K562 (cell line): ENCODE data around the gene GPR26. TPM values are rescaled to one million over a fixed set of nuclear protein-coding genes. Genes with fewer than 3 reads are reported as not detected.

Experiments used
- ATAC-seq: fragments of 200-7000 bp; cut with Tn5 transposase; 3 replicates; pipeline ENCODE4 v1.9.1; 2020; ENCODE audit warnings: moderate library complexity
- BruUV-seq: library from RNA; stranded (reverse); fragments of 400-500 nt; replicated peaks from 2 replicates; lab custom pipeline; 2021; lab: Mats Ljungman, UMichigan
- CTCF ChIA-PET: fragments of 300-600 bp; formaldehyde crosslinking; extraction: SDS; loops from one replicate; lab custom pipeline; 2021; ENCODE audit warnings: low intra/inter-chr PET ratio; lab: Yijun Ruan, JAX
- POLR2A ChIA-PET: fragments of 300-600, 350-650 bp; sonication (Branson Sonifier 250); formaldehyde crosslinking; extraction: SDS; loops from one replicate; lab custom pipeline; 2021; ENCODE audit warnings: antibody characterized with exemption, inconsistent platforms; lab: Yijun Ruan, JAX
- DNase-seq, 4 experiments: peaks; one replicate each; pipeline versions ENCODE4 v3.0.0 to v3.0.0-alpha.2; 2011 to 2018; ENCODE audit warnings: low spot score in 3 of 4, mixed read lengths in 3 of 4; ENCODE audit errors: extremely low read depth in 1 of 4
- FAIRE-seq: peaks from 2 replicates; lab custom pipeline; 2011; peaks lifted over from hg19 to GRCh38; lab: Jason Lieb, UNC
- H2AFZ ChIP-seq: 2 replicates; pipeline ENCODE4 v1.6.0; 2011; ENCODE audit warnings: low read depth, low read length, control low read depth, inconsistent platforms
- H3K27ac ChIP-seq: fragments of 200-600 bp; 3 replicates; pipeline ENCODE4 v1.8.0; 2011; ENCODE audit warnings: low read depth, mild to moderate bottlenecking, control low read depth, inconsistent platforms, low read length, moderate library complexity, mixed read lengths; ENCODE audit errors: extremely low read depth
- H3K27me3 ChIP-seq, 2 experiments: fragments of 300-600 bp in 1 of 2; 2 replicates in 1 of 2; 3 replicates in 1 of 2; pipeline versions ENCODE4 v1.6.0 to v1.8.0; 2011; ENCODE audit warnings: inconsistent platforms in 2 of 2, low read length in 2 of 2, mild to moderate bottlenecking in 1 of 2, mixed read lengths in 1 of 2, moderate library complexity in 1 of 2; ENCODE audit not compliant: control insufficient read depth in 2 of 2, insufficient read depth in 2 of 2
- H3K36me3 ChIP-seq: fragments of 300-600 bp; 3 replicates; pipeline ENCODE4 v1.8.0; 2011; ENCODE audit warnings: mild to moderate bottlenecking, low read length, inconsistent platforms; ENCODE audit not compliant: control insufficient read depth, insufficient read depth
- H3K4me1 ChIP-seq, 2 experiments: fragments of 200-600 bp in 1 of 2; replicated peaks in 1 of 2; 2 replicates in 1 of 2; 3 replicates in 1 of 2; pipeline versions ENCODE4 v1.5.1 to v1.8.0; 2011; ENCODE audit warnings: inconsistent platforms in 2 of 2, low read length in 2 of 2, mild to moderate bottlenecking in 1 of 2, mixed read lengths in 1 of 2, moderate library complexity in 1 of 2; ENCODE audit not compliant: control insufficient read depth in 2 of 2, insufficient read depth in 2 of 2
- H3K4me2 ChIP-seq: 2 replicates; pipeline ENCODE4 v1.6.1; 2011; ENCODE audit warnings: low read length, control low read depth, inconsistent platforms, mixed read lengths; ENCODE audit not compliant: insufficient read depth
- H3K4me3 ChIP-seq: fragments of 200-600 bp; sonication (generic), shearing (Covaris generic); 2 replicates; pipeline ENCODE4 v1.5.1; 2016; ENCODE audit warnings: control low read depth, inconsistent platforms
- H3K79me2 ChIP-seq: fragments of 200-600 bp; 3 replicates; pipeline ENCODE4 v1.8.0; 2011; ENCODE audit warnings: low read length, inconsistent platforms; ENCODE audit not compliant: control insufficient read depth, insufficient read depth
- H3K9ac ChIP-seq, 2 experiments: 2 replicates each; pipeline versions ENCODE4 v1.6.0 to v1.6.1; 2011; ENCODE audit warnings: low read depth in 2 of 2, low read length in 2 of 2, control low read depth in 1 of 2, inconsistent platforms in 1 of 2, mild to moderate bottlenecking in 1 of 2, mixed read lengths in 1 of 2; ENCODE audit not compliant: insufficient read depth in 1 of 2
- H3K9me1 ChIP-seq: one replicate; pipeline ENCODE4 v1.6.0; 2011; ENCODE audit warnings: inconsistent platforms, mild to moderate bottlenecking, low read length, moderate library complexity; ENCODE audit not compliant: control insufficient read depth, insufficient read depth
- H3K9me3 ChIP-seq: replicated peaks from 2 replicates; pipeline ENCODE4 v1.5.1; 2011; ENCODE audit warnings: low read depth, low read length, inconsistent platforms; ENCODE audit not compliant: control insufficient read depth, insufficient read depth
- H4K20me1 ChIP-seq: replicated peaks from 2 replicates; pipeline ENCODE4 v1.6.1; 2011; ENCODE audit warnings: low read length, inconsistent platforms, mixed read lengths; ENCODE audit not compliant: control insufficient read depth, insufficient read depth
- CCAR2 ChIP-seq: fragments of 200-400 bp; formaldehyde crosslinking; IDR thresholded peaks from 2 replicates; pipeline ENCODE4 v1.6.1; 2017; ENCODE audit warnings: mild to moderate bottlenecking, low read depth, low read length
- CSDE1 ChIP-seq, 2 experiments: fragments of 450-650 bp; IDR thresholded peaks; 2 replicates each; pipeline ENCODE4 v1.6.1; 2016; ENCODE audit warnings: mild to moderate bottlenecking in 1 of 2
- ERF ChIP-seq: fragments of 450-650 bp; formaldehyde crosslinking; IDR thresholded peaks from 2 replicates; pipeline ENCODE4 v1.4.0; 2020; ENCODE audit warnings: mild to moderate bottlenecking, mixed read lengths
- FIP1L1 ChIP-seq: fragments of 200-400 bp; formaldehyde crosslinking; IDR thresholded peaks from 2 replicates; pipeline ENCODE4 v1.6.1; 2018; ENCODE audit warnings: mild to moderate bottlenecking, low read depth, low read length; ENCODE audit not compliant: poor library complexity, severe bottlenecking
- JUN ChIP-seq, 2 experiments: sonication (generic) in 1 of 2; formaldehyde crosslinking in 1 of 2; IDR thresholded peaks; 2 replicates each; pipeline versions ENCODE4 v1.6.1 to v1.8.0; 2012 to 2022; ENCODE audit warnings: borderline replicate concordance in 2 of 2, mild to moderate bottlenecking in 2 of 2, improper control_type of control experiment in 1 of 2, low read depth in 1 of 2, low read length in 1 of 2, missing genetic modification reagents in 1 of 2
- MAFG ChIP-seq: fragments of 450-650 bp; conservative IDR thresholded peaks from 2 replicates; pipeline ENCODE4 v1.6.1; 2016; ENCODE audit warnings: missing genetic modification characterization, missing compliant biosample characterization
- MEIS2 ChIP-seq: fragments of 450-650 bp; IDR thresholded peaks from 2 replicates; pipeline ENCODE4 v1.6.1; 2014; ENCODE audit warnings: mild to moderate bottlenecking; ENCODE audit not compliant: partially characterized antibody
- MTA1 ChIP-seq: fragments of 450-650 bp; IDR thresholded peaks from 2 replicates; pipeline ENCODE4 v1.6.1; 2017; ENCODE audit warnings: borderline replicate concordance
- NCOA6 ChIP-seq: fragments of 450-650 bp; IDR thresholded peaks from 2 replicates; pipeline ENCODE4 v1.6.1; 2017; ENCODE audit warnings: mild to moderate bottlenecking
- NFYB ChIP-seq: IDR thresholded peaks from 2 replicates; pipeline ENCODE4 v1.6.1; 2011; ENCODE audit warnings: mild to moderate bottlenecking, moderate library complexity; ENCODE audit not compliant: insufficient read length; ENCODE audit errors: extremely low read depth
- SMAD3 ChIP-seq: fragments of 450-650 bp; formaldehyde crosslinking; conservative IDR thresholded peaks from 2 replicates; pipeline ENCODE4 v1.4.0; 2020; ENCODE audit warnings: mild to moderate bottlenecking
- SRSF7 ChIP-seq: fragments of 200-400 bp; formaldehyde crosslinking; optimal IDR thresholded peaks from 2 replicates; pipeline ENCODE3; 2017; ENCODE audit warnings: mild to moderate bottlenecking, low read depth, low read length
- STAG1 ChIP-seq: sonication (generic); formaldehyde crosslinking; IDR thresholded peaks from 2 replicates; pipeline ENCODE4 v1.5.0; 2020; ENCODE audit warnings: missing genetic modification reagents, borderline replicate concordance
- ZNF24 ChIP-seq: fragments of 450-650 bp; IDR thresholded peaks from 2 replicates; pipeline ENCODE4 v1.6.1; 2016
- ZNF668 ChIP-seq: fragments of 250-450 bp; sonication (Bioruptor Pico); IDR thresholded peaks from 2 replicates; pipeline ENCODE4 v1.8.0; 2022; ENCODE audit warnings: mild to moderate bottlenecking, inconsistent platforms
- ZNF79 ChIP-seq: fragments of 250-450 bp; sonication (Bioruptor Pico); IDR thresholded peaks from 2 replicates; pipeline ENCODE4 v1.4.0; 2020; ENCODE audit warnings: low read depth, mild to moderate bottlenecking, moderate library complexity
- WGBS: fragments of 100-300 bp; shearing (Covaris generic); methylation state at CpG from one replicate; pipeline ENCODE4 v1.1.6; 2016; ENCODE audit warnings: low coverage, mixed read lengths; ENCODE audit not compliant: insufficient coverage; ENCODE audit errors: missing lambda C conversion rate; 5-methylcytosine and 5-hydroxymethylcytosine counted together
- in situ Hi-C: fragments of 300-500 bp; cut with MboI; formaldehyde crosslinking; loops from 4 replicates; pipeline ENCODE4 v1.15.0; 2018; ENCODE audit warnings: inconsistent platforms, mixed read lengths
- intact Hi-C: fragments of 100-400 bp; cut with micrococcal nuclease; formaldehyde crosslinking; loops from 2 replicates; pipeline ENCODE4 v1.14.2; 2022
- polyA plus RNA-seq, 8 experiments: library from polyadenylated mRNA; depleted of rRNA in 4 of 8; stranded (reverse) in 5 of 8; unstranded in 3 of 8; fragments of >200 nt; fragmentation: Nextera tagmentation in 2 of 8; fragmentation: Illumina TruSeq in 1 of 8; extraction: Ambion mirVana in 2 of 8; extraction: Trizol in 1 of 8; gene quantifications; 2 replicates each; pipeline versions ENCODE4 v1.2.1 to v1.2.3, GENCODE V29; 2011 to 2014; ENCODE audit warnings: inconsistent platforms in 1 of 8, missing spikeins in 1 of 8
- total RNA-seq, 7 experiments: library from RNA; depleted of rRNA in 6 of 7; stranded (reverse); fragments of >200 nt in 6 of 7; fragmentation: Illumina TruSeq in 2 of 7; extraction: Trizol in 2 of 7; gene quantifications; 2 replicates each; pipeline versions ENCODE4 v1.2.1 to v1.2.3, GENCODE V29; 2011 to 2021; ENCODE audit warnings: low replicate concordance in 1 of 7

The GPR26 gene
- total and polyA plus RNA-seq, 9 of the 15 experiments (the other 6 are each of a cell fraction or from before 2014, with no cell fraction given), result not detected

GRCh38 chr10:123635745-123636144, 30.4 kb upstream of the GPR26 start:
- FAIRE-seq (no peak), ATAC-seq (no peak), DNase-seq (no peak)
- Histone ChIP-seq H3K9ac (no peak overlapping the region), H3K27me3 (no peaks in the 10 kb centered on the region), H3K36me3 (no peaks in the 10 kb centered on the region), H3K4me3 (no peak overlapping the region), H3K9me3 (no peaks in the 10 kb centered on the region), H3K79me2 (no peaks in the 10 kb centered on the region), H2AFZ (no peak overlapping the region), H3K27ac (no peak overlapping the region), H3K4me2 (no peak overlapping the region), H3K4me1 (no peaks in the 10 kb centered on the region), H3K9me1 (no peaks in the 10 kb centered on the region), H4K20me1 (no peaks in the 10 kb centered on the region)
- ChIA-PET POLR2A (no interaction called here), CTCF (no interaction called here)
- in situ Hi-C loops (no loop called here), intact Hi-C loops (no loop called here)
- TF ChIP-seq CSDE1 (IDR thresholded peaks at IDR 0.05) (no peak), ERF (CRISPR knock-in tag) (no peak), ZNF668 (no peak), SRSF7 (no peak), NCOA6 (no peak), MTA1 (no peak), CCAR2 (no peak), MEIS2 (no peak), ZNF24 (no peak), FIP1L1 (no peak), JUN (IDR thresholded peaks at IDR 0.05; ENCODE audit: borderline replicate concordance, low read depth, low read length) (no peak), JUN (CRISPR knock-in tag; IDR thresholded peaks at IDR 0.05; ENCODE audit: borderline replicate concordance) (no peak), ZNF79 (CRISPR knock-in tag) (no peak), NFYB (no peak), STAG1 (no peak), SMAD3 (no peak), MAFG (tag) (no peak)
- WGBS, result 0% methylated on average over 2 of the region's 2 CpGs
- BruUV-seq, result no TSS peak
